Tongue (tissue), 2 donors: ENCODE measurements around the gene C19orf44. TPM values are rescaled to one million over a fixed set of nuclear protein-coding genes. Genes with fewer than 3 reads are reported as not detected.
A peak's percentile ranks its signal among the peaks of the same experiment; 100 is the strongest.
"Not testable (repeated sequence)": the region's sequence is repeated elsewhere in the genome, so short reads cannot be mapped to it uniquely, and the experiment has no call there.

ENCODE experiments used
- DNase-seq: peaks from one replicate; pipeline ENCODE4 v3.0.0-alpha.2; 2015
- total RNA-seq: library from RNA; depleted of rRNA; stranded (reverse); fragments of >200 nt; gene quantifications from one replicate; pipeline ENCODE4 v1.2.3, GENCODE V29; 2014

Gene C19orf44
- total RNA-seq, 1 donor from 2014 or later: 8.8 TPM

DNA sequence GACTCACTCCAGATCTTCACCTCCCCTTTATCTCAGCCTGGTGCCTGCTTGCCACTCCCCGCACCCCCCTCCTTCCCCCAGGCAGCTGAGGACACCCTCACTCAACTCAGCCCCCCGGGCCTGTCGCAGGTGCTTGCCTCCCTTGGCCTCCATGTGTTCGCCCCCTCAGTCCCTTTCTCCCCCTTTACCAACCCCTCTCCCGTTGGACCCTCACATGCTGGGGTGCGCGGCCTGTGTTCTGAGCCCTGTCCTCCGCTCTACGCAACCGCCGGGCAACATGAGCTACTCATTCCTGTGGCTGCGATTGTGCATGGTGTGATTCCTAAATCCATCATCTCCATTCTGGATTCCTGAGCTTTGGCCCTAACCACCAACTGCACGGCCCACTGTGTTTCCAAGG lies 40.9 kb downstream of the C19orf44 start:
- DNase-seq: no peak

DNA sequence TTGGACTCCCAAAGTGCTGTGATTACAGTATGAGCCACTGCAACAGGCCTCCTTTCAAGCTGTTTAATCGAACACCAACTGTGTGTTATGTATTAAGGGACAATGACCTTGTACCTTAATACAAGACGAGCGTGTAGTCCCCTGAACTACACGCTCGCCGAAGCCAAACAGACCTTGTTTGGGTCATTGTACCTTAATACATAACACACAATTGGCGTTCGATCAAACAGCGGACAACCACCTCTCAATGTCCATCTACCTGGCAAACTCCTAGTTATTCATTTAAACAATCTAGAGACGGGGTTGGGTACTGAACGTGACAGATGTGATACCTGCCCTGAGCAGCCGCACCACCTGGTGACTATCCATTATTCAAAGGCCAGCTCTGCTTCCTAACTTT lies 44.8 kb downstream of the C19orf44 start:
- DNase-seq: no peak

GRCh38 chr19:16541526-16542044 lies 45.4 kb downstream of the C19orf44 start:
- DNase-seq: no peak

- DNase-seq: peak; percentile 98
Measured at GRCh38 chr19:16542045-16542909, 46.1 kb downstream of the C19orf44 start, which contains the start of gene CHERP. Gene CHERP, minus strand, starts transcription at chr19:16542437. Its CDS starts 59 bp downstream, at chr19:16542378.

GRCh38 chr19:16542910-16543472 lies 46.8 kb downstream of the C19orf44 start:
- peak; percentile 6 for DNase-seq

DNA sequence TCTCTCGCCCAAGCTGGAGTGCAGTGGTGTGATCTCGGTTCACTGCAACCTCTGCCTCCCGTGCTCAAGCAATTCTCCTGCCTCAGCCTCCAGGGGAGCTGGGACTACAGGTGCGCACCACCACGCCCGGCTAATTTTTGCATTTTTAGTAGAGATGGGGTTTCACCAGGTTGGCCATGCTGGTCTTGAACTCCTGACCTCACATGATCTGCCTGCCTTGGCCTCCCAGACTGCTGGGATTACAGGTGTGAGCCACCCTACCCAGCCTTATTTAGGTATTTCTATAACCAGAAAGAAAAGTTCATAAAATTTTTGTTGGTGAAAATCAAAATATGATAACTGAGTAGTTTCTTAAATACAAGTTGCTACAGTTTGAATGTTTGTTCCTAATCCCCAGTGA lies 47.5 kb downstream of the C19orf44 start:
- not testable (repeated sequence) for DNase-seq

- no peak for DNase-seq
Measured at GRCh38 chr19:16544473-16545231, 48.5 kb downstream of the C19orf44 start.

GRCh38 chr19:16548956-16549355 lies 52.8 kb downstream of the C19orf44 start:
- no peak for DNase-seq

DNA sequence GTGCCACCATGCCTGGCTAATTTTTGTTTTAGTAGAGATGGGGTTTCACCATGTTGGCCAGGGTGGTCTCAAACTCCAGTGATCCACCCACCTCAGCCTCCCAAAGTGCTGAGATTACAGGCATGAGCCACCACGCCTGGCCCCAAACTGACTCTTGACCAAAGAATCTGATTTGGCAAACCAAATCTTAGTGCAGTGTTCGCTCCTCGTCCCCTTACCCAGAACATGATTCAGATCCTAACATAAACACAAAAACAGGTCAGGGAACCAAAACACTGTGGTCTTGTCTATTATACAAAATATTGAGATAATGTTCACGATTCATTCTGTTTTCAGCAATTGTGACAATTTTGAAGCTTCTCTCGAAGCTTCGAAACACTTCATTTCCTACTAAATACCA lies 55.7 kb downstream of the C19orf44 start:
- not testable (repeated sequence) for DNase-seq

DNA sequence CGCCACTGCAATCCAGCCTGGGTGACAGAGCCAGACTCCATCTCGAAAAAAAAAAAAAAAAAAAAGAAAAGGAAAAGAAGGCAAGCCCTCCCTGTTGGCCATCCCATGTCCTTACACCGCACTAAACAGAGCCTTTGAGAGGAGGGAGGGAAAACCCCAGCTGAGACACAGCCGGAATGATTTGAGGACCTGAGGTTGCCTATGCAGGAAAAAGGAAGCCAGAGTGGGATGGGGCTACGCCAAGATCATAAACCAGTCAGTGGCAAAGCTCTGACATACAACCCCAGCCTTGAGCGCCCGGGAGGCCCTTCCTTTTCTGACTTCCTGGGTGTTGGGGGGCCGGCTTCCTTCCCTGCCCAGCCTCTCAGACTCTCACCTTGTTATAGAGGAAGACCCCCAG lies 58.6 kb downstream of the C19orf44 start:
- no peak for DNase-seq

DNA sequence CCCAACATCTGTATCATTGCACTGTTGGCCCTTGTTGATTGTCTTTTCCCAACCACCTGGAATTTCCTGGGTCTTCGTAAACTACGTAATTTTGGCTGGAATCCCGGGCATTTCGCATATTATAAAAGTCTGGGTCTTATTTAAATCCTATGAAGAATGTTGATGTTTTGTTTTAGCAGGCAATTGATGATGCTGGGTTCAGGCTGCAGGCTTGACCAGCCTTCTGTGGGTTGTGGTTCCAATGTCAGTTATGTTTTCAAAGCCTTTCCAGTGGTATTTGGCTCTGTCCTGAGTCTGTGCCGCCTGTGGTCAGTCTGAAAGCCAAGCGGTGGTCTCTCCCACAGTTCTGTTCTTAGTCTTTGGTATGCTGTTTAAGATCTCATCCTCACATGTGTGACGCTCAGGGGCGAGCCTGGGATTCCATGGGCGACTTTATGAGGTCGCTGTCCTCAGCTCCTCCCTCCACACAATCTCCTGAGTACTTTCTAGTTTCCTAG lies 63.6 kb downstream of the C19orf44 start:
- DNase-seq: no peak

DNA sequence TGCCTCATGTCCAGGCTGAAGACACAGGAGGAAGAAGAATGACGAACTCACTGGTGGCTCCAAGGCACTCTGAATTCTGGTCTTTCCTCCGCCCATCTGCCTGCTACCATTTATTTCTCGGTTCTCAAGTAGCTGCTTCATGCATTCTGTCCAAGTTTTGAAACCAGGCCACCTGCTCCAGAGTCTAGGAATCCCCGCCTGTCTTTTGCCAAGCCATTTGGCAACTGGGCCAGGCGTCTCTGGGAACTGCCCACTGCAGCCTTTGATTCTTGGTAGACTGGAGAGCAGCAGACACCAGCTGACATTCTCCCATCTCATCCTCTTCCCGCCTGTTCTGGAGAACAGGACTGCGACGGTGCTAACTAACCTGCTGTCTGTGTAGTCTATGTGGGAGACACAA lies 65.2 kb downstream of the C19orf44 start:
- DNase-seq: peak; percentile 91

- DNase-seq: no peak
Measured at GRCh38 chr19:16562608-16563025, 66.4 kb downstream of the C19orf44 start.

DNA sequence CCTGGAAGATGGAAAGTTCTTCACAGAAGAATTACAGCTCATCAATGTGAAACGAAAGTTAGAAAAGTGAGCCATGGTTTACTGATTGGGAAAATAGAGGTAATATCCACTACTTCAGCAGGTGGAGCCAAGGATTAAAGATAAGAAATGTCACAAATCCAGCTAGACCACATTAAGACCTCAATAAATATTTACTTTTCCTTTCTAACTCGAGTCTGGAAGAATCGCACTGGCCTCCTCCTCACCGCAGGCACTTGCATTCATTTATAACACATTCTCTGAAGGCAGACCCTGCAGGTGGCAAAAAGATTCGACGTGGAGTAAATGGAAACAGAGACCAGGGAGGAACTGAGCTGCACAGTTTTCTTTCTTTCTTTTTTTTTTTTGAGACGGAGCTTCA lies 68.6 kb downstream of the C19orf44 start:
- DNase-seq: no peak

DNA sequence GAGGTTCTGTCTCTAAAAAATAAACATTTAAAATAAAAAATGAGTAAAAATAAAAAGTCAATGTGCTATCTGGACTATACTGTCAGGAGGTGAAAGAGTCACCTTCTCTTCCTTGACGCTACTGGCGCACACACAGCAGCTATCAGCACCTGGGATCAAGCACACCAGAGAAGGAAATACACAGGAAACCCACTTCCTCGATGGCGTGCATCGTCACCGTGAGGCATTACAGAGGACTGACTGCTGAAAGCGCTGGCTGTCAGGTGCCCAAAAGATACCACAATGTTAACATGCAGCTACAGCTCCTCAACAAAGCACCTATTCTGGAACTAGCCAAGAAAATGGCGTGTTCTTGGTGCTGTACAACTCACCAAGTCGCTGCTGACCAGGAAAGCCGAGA lies 70.0 kb downstream of the C19orf44 start:
- DNase-seq: no peak

GRCh38 chr19:16566702-16567101 lies 70.5 kb downstream of the C19orf44 start:
- no peak for DNase-seq

- no peak for DNase-seq
Measured at GRCh38 chr19:16569609-16570320, 73.6 kb downstream of the C19orf44 start.
